H1 (cell line): ENCODE measurements around the gene SOBP. TPM values are rescaled to one million over a fixed set of nuclear protein-coding genes. Genes with fewer than 3 reads are reported as not detected.

Experiments used
- CHD7 ChIP-seq: fragments of 300-600 bp; sonication (generic); IDR thresholded peaks from 2 replicates; pipeline ENCODE4 v1.7.1; 2012; ENCODE audit warnings: low read length, moderate library complexity, mild to moderate bottlenecking, inconsistent platforms; ENCODE audit not compliant: insufficient replicate concordance
- CTBP2 ChIP-seq: IDR thresholded peaks from 2 replicates; pipeline ENCODE4 v1.7.0; 2011; ENCODE audit warnings: borderline replicate concordance, mild to moderate bottlenecking, moderate library complexity, mixed read lengths, low read length; ENCODE audit not compliant: insufficient read depth, insufficient read length
- E2F6 ChIP-seq: IDR thresholded peaks from 2 replicates; pipeline ENCODE4 v1.6.1; 2012; ENCODE audit warnings: inconsistent platforms
- JUN ChIP-seq: IDR thresholded peaks from 2 replicates; pipeline ENCODE4 v1.6.1; 2011; ENCODE audit warnings: low read depth, mild to moderate bottlenecking, improper control_type of control experiment, low read length
- PHF8 ChIP-seq: fragments of 200-600 bp; sonication (generic); conservative IDR thresholded peaks from 2 replicates; pipeline ENCODE4 v1.7.1; 2012; ENCODE audit warnings: low read depth, mild to moderate bottlenecking, inconsistent platforms, low read length, moderate library complexity
- RNF2 ChIP-seq: fragments of 200-900, 300-1000 bp; sonication (generic); IDR thresholded peaks from 2 replicates; pipeline ENCODE4 v1.7.1; 2016; ENCODE audit warnings: borderline replicate concordance, low read depth, mild to moderate bottlenecking, antibody characterized with exemption, low read length; ENCODE audit not compliant: poor library complexity, severe bottlenecking; ENCODE audit errors: missing control alignments
- SP2 ChIP-seq: IDR thresholded peaks from 2 replicates; pipeline ENCODE4 v1.6.1; 2012; ENCODE audit warnings: mild to moderate bottlenecking, low read length, inconsistent platforms
- SRF ChIP-seq: IDR thresholded peaks from 2 replicates; pipeline ENCODE4 v1.6.1; 2011; ENCODE audit warnings: mild to moderate bottlenecking, low read depth, low read length, moderate library complexity
- TBP ChIP-seq: IDR thresholded peaks from 2 replicates; pipeline ENCODE4 v1.6.1; 2011; ENCODE audit warnings: low read depth, low read length, improper control_type of control experiment
- TEAD4 ChIP-seq: IDR thresholded peaks from 2 replicates; pipeline ENCODE4 v1.6.1; 2012; ENCODE audit warnings: low read depth, low read length, inconsistent platforms, mixed read lengths
- polyA plus RNA-seq, 7 experiments: library from polyadenylated mRNA; depleted of rRNA in 3 of 7; stranded (reverse) in 5 of 7; unstranded in 2 of 7; fragments of >200 nt in 5 of 7; fragments of 200-250 nt in 2 of 7; gene quantifications; 1 replicate in 5 of 7; 2 replicates in 1 of 7; 4 replicates in 1 of 7; pipeline versions ENCODE4 v1.2.1 to v1.2.3, GENCODE V29; 2011 to 2013; ENCODE audit warnings: missing spikeins in 2 of 7, mixed read lengths in 2 of 7
- total RNA-seq: library from RNA; stranded (reverse); fragmentation: NEBNext Ultra II Directional; extraction: Animal tissue kit (Norgen Biotek cat#: 25700); gene quantifications from 2 replicates; pipeline ENCODE4 v1.2.1, GENCODE V29; 2021

SOBP gene
- total and polyA plus RNA-seq, 2 of the 8 experiments (the other 6 are each of a cell fraction or from before 2014, with no cell fraction given) = 0.45 to 6.2 TPM

DNA sequence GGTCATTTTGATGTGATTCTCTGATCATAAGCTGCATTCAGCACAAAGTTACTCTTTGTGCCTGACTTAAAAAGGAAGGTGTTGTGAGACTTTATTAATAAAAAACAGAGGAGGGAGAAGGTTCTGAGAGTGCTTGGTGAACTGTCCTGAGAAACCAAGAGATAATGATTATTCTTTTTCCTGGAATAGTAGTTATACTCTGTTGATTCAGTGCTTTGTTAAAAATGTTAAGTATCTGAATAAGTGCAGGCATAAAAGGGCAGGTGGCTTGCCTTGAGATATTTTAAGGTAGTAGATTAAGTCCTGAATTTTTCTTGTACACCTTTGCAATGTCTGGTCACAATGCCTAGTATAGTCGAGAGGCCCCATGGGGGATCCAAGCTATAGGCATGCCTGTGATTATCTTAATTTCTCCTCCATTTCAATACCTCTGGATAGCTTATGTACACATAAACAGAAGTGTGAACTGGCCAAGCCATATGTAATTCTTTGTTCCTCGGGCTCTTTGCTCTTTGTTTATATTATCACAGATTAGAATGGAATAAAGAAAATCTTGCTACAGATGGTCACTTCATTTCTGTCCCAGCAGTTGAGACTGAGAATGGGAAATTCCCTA, 50.0 kb downstream of the SOBP start (continued):
- TF ChIP-seq CHD7 = no peak
- TF ChIP-seq JUN = no peak
- no peak for TF ChIP-seq RNF2
- no peak for TF ChIP-seq E2F6
- no peak for TF ChIP-seq TBP
- TF ChIP-seq TEAD4 = no peak
- TF ChIP-seq CTBP2 = no peak
- TF ChIP-seq SP2 = no peak
- TF ChIP-seq SRF = no peak
- no peak for TF ChIP-seq PHF8
